Erythroblast (primary cell): Measurements from ENCODE around the gene ATF6.

Experiments
- DNase-seq, 2 experiments: peaks; one replicate each; lab custom pipeline; 2025; lab: John Stamatoyannopoulos, UW
- GATA1 ChIP-seq: IDR thresholded peaks from 2 replicates; pipeline ENCODE4 v1.6.1; 2011; ENCODE audit warnings: low read depth, mild to moderate bottlenecking, control low read depth, low read length, moderate library complexity
- POLR2A ChIP-seq: IDR thresholded peaks from 2 replicates; pipeline ENCODE4 v1.6.1; 2011; ENCODE audit warnings: mild to moderate bottlenecking, low read length

ATF6 gene

DNA sequence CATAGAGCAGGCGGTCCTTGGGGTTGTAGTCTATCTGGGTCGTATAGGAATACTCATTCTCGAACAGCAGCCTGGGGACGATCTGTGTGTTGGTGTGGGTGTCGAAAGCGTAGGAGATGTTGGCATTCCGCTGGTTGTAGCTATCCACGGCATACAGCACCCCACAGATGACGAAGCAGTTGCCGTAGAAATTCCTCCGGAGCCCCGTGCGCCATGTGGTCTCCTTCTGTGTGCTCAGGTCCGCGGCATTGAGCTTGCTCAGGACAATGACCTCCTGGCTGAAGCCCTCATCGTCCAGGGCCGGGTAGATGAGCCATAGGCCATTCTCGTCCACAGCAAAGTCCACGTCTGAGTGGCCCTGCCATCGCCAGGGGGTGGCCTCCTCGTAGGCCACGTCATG lies 217.6 kb downstream of the ATF6 start:
- no peak for DNase-seq
- TF ChIP-seq POLR2A (no peak), GATA1 (no peak)

DNA sequence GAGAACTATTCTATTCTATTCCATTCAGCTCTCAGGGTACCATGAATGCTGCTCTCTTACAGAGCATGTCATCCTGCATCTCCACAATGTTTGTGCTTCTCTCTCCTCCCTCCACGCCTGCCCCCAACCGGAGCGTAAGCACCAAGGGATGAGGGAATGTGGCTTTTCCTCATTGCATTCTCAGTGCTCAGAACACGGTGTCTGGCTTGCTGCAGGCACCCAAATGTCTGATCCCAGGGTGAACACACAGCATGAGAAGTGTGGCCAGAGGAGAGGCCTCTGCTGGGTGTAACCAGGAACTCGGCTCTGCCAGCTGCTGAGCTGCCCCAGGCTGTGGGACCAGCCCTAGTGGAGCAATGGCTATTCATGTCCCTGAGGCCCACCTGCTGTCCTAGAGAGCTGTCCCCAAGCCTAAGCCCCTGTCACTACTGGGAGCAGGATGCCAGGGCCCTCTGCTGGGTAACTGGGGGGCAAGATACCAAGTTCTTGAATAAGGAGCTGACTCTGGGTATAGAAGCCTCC lies 219.2 kb downstream of the ATF6 start:
- no peak for DNase-seq

DNA sequence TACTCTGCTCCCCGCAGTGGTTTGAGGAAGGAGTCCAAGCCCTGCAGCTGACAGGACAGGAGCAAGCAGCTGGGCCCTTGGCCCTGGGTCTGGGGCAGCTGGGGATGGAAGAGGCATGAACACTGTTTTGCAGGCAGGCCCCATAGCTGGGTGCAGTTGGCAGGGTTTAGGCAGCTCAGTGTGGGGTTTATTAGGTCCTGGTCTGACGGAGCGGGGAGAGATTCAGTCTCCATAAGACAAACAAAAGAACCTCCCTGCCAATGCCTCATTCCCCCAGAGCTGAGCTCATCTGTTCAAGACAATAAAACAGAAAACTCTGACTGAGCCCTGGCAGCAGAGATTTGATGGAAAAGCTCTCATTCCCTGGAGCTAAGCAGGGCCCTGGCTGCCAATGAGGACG lies 220.2 kb downstream of the ATF6 start:
- DNase-seq = no peak
- TF ChIP-seq GATA1 (no peak), POLR2A (no peak)

More for the DNA sequence above, 219.2 kb downstream of the ATF6 start:
- TF ChIP-seq GATA1 = no peak
- no peak for TF ChIP-seq POLR2A

DNA sequence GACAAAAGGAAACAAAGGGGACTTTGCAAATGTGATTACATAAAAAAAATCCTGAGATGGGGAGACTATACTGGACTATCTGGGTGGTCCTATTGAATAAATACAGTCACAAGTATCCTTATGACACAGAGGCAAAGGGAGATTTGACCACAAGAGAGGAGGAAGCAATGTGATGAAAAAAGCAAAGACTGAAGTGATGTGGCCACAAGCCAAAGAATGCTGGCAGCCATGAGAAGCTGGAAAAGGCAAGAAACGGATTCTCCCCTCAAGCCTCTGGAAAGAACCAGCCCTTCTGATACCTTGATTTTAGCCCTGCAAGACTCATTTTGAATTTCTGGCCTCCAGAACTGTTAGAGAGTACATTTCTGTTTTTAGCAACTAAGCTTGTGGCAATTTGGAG lies 221.2 kb downstream of the ATF6 start:
- no peak for DNase-seq
- TF ChIP-seq GATA1 (no peak), POLR2A (no peak)

DNA sequence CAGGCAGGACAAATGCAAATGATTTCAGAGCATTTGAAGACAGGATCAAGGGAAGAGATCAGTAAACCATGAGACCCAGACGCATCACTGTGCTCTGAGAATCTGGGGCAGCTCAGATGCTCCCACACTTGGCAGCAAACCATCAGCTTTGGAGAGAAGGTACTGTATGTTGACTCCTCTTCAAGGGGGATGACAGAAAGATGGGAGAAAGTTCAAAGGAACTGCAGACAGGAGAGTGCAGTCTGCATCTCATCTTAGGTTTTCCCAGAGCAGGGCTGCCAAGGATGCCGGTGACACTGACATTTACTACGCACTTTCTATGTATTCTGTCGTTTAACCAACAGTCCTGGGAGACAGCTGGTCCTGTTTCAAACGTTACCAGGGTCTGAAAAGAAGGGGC lies 221.8 kb downstream of the ATF6 start:
- DNase-seq = no peak
- TF ChIP-seq POLR2A (no peak), GATA1 (no peak)

DNA sequence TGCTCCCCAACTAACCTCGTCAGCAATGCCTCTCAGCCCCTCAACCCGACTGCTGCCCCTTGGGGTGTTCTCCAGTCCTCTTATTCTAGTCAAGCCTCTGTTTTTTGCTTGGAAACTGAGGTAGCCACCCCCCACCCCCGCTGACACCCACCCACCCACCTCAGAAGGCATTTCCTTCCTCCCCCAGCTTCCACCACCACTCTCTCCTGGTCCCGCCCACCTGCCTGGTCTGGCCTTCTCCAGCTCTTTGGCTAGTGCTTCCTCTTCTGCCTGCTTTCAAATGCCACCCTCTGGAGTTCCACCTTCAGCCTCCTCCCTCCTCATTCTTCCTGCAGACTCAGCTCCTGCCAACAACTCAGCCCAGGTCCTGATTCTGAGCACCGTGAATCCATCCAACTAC lies 222.3 kb downstream of the ATF6 start:
- no peak for TF ChIP-seq POLR2A
- no peak for TF ChIP-seq GATA1
- no peak for DNase-seq

DNA sequence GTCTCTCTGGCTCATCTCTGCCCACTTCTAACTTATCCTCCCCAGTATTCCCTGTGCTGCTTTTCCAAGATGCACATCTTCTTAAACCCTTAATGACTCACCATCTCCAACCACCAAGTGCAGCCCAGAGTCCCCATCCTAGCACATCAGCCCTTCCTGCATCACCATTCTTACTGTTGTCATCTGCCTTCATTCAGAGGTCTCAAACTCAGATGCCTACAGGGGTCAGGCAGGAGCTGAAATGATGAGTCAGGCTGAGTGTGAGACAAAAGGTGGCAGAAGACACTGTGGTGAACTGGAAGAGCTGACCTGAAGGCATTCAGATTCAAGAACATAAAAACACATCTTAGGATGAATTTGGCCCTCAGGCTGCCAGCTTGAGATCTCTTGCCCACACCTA lies 223.0 kb downstream of the ATF6 start:
- peak in 1 of 2 experiments; percentile 5 for DNase-seq
- no peak for TF ChIP-seq POLR2A
- no peak for TF ChIP-seq GATA1

DNA sequence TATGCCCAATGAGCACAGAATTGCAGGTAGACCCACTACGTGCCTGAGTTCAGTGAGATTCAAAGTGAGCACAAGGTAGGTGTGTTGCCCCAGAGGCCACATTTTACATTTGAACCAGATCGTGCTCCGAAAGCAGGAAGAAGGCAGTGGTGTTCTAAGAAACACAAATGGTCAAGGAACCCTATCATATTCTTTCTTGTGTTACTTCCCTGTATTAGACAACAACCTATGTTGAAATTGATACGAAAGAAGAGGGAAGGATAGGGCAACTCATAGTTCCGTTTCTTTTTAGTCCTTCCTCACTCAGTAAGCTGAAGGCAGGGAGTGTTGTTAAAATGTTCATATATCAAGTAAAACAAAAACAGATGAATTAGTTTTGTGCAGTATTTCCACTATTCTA lies 223.7 kb downstream of the ATF6 start:
- DNase-seq = no peak
- TF ChIP-seq POLR2A (no peak), GATA1 (no peak)

DNA sequence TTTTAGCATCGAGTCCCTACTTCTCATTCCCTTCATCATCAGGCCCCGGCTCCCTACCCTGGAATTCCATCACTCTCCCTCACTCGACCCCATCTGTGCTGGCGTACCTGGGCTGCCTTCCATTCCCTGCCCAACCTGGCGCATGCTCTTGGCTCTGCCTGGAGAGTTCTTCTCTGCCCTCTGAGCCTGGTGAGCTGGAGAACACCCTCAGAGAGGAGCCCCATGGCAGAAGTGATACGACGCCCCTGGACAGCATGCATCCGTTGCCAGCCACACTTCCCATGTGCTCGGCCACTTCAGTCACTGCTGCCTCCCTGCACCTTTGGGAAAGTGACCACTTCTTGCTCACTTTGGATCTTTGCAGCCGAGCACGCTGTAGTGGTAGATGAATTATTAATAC lies 227.5 kb downstream of the ATF6 start:
- DNase-seq = no peak
- TF ChIP-seq GATA1 (no peak), POLR2A (no peak)

DNA sequence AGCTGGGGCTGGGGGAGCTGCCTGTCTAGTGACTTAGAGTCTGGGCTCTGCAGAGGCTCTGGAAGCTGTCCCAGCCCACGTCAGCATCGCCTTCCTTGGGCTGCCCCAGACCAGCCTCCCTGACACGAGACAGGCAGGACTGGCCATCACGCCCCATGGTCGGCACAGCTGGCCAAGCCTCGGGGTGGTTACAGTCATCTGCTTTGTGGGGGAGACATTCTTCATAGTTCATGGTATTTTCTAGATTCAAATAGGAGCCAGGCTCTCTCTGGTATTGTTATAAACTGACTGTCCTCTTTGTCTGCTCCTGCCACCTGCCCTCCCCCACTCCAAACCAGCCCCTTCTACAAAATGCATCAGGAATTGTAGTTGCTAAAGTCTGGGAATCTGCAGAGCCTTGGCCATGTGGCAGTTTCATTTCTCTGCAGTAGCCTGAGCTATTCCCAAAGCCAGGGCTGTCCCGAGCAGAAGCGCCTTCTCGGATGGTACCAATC lies 228.1 kb downstream of the ATF6 start:
- DNase-seq = no peak
- TF ChIP-seq POLR2A (no peak), GATA1 (no peak)

DNA sequence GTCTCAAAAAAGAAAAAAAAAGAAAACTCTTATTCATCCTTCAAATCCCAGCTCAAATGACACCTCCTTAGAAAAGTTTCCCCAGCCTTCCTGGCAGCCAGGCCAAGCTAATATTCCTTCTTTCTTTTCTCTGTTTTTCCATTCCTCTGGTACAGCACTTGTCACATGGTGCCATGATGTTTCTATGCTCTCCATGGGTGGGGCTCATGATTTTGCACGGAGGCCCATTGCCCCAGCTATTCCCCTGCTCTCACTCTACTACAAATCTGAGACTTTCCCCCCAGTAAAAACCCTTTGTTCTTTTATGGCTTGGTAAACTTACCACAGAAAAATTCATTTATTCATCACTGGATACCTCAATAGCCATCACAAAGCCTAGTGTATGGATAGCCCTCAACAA lies 231.0 kb downstream of the ATF6 start:
- TF ChIP-seq GATA1 (no peak), POLR2A (no peak)

DNA sequence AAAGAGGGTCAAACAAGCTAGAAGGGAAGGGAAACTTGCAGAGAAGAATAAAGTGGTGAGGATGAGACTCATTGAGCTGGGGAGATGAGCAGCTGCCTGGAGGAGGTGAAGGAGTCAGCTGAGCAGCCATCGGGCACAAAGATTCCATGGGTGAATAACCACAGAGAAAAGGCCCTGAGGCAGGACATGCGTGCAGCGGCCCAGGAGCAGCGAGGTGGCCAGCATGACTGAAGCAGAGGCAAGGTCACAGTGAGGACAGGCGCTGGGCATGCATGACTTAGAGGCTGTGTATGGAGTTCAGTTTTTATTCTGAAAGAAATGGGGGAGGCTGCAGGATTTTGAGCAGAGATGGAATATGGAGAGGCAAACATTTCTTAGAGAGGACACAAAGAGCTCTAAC lies 232.7 kb downstream of the ATF6 start:
- TF ChIP-seq GATA1 (no peak), POLR2A (no peak)
- no peak for DNase-seq

More for the DNA sequence above, 231.0 kb downstream of the ATF6 start:
- DNase-seq = no peak

DNA sequence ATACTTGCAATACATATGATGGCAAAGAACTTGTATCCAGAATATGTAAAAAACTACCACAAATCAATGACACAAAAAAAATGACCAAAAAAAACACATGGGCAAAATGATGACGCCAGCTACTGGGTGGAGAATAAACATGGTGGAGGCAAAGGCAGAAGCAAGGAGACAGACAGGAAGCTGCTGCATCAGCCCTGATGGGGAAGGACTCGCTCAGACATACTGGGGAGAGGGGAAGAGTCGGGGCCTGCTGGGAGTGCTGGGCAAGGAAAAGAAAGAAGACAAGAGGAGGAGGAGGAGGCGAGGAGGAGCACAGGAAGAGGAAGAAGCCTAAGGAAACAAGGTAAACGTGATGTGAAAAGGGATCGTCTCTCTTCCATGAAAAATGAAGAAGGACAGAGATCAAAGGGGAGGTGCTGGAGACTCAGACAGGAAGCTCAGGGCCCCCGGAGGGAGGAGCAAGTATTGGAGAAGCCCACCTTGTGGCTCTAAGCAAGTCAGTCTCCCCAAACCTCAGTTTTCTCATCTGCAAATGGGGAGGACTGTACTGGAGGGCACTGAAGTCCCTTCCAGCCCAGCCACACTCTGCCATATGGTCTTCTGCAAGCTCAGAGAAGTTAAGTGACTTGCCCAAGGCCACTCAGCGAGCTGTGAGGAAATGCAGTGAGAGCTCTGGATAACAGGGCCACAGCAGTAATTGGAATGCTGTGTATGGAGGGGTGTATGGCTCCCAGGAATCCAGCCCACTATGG lies 233.4 kb downstream of the ATF6 start:
- TF ChIP-seq GATA1 (no peak), POLR2A (no peak)
- DNase-seq = no peak

DNA sequence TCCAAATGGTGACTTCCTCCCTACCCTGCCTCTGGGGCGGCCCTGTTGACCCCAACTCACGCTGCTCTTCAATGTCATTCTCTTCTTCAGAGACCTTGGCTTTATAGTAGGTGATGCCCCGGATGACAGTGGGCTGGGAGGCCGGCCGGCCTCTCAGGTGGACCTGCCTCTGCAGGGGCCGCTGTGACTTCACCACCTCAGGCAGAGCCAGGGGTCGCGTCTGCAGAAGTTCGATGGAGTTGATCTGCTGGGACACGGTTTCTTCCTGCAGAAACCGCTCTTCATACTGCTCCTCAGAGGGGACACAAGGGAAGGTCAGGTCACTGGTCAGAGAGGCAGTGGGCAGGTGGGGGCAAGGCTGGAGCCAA lies 233.9 kb downstream of the ATF6 start:
- no peak for TF ChIP-seq POLR2A
- TF ChIP-seq GATA1 = no peak
- no peak for DNase-seq
